Trophoblast cell (in vitro differentiated cells and primary cell): ENCODE results near the gene SH3BGR.
A peak's percentile ranks its signal among the peaks of the same experiment; 100 is the strongest.
"Not testable (repeated sequence)": the region's sequence is repeated elsewhere in the genome, so short reads cannot be mapped to it uniquely, and the experiment has no call there.

Experiments
- DNase-seq, 2 donors: peaks; one replicate each; pipeline ENCODE4 v3.0.0-alpha.2; 2016
- H2AFZ ChIP-seq: 2 replicates; pipeline ENCODE4 v1.6.1; 2013; ENCODE audit warnings: low read length, moderate library complexity, mild to moderate bottlenecking; ENCODE audit not compliant: insufficient read depth, poor library complexity
- H2AK5ac ChIP-seq: 2 replicates; pipeline ENCODE4 v1.6.1; 2013; ENCODE audit warnings: mild to moderate bottlenecking, low read length
- H2BK120ac ChIP-seq: 2 replicates; pipeline ENCODE4 v1.6.1; 2013; ENCODE audit warnings: low read length, mild to moderate bottlenecking, moderate library complexity; ENCODE audit not compliant: insufficient read depth, poor library complexity
- H2BK12ac ChIP-seq: 2 replicates; pipeline ENCODE4 v1.6.1; 2013; ENCODE audit warnings: mild to moderate bottlenecking, low read length, moderate library complexity
- H2BK5ac ChIP-seq: 2 replicates; pipeline ENCODE4 v1.6.1; 2013; ENCODE audit warnings: low read length, low read depth, moderate library complexity, mild to moderate bottlenecking; ENCODE audit not compliant: poor library complexity
- H3K14ac ChIP-seq: 2 replicates; pipeline ENCODE4 v1.6.1; 2013; ENCODE audit warnings: mild to moderate bottlenecking, low read length
- H3K18ac ChIP-seq: 2 replicates; pipeline ENCODE4 v1.6.1; 2013; ENCODE audit warnings: mild to moderate bottlenecking, low read length
- H3K23ac ChIP-seq: 2 replicates; pipeline ENCODE4 v1.6.1; 2013; ENCODE audit warnings: low read length
- H3K27ac ChIP-seq: 2 replicates; pipeline ENCODE4 v1.5.1; 2013; ENCODE audit warnings: low read depth, mild to moderate bottlenecking, inconsistent platforms, low read length, moderate library complexity
- H3K27me3 ChIP-seq: 2 replicates; pipeline ENCODE4 v1.6.1; 2013; ENCODE audit warnings: inconsistent platforms, mild to moderate bottlenecking, low read length, moderate library complexity; ENCODE audit not compliant: insufficient read depth
- H3K36me3 ChIP-seq, 2 experiments: 1 replicate in 1 of 2; 2 replicates in 1 of 2; pipeline ENCODE4 v1.6.1; 2013; ENCODE audit warnings: low read length in 2 of 2, mild to moderate bottlenecking in 2 of 2, moderate library complexity in 1 of 2; ENCODE audit not compliant: insufficient read depth in 2 of 2, control insufficient read depth in 1 of 2
- H3K4ac ChIP-seq: 2 replicates; pipeline ENCODE4 v1.6.1; 2013; ENCODE audit warnings: low read depth, mild to moderate bottlenecking, low read length, moderate library complexity
- H3K4me1 ChIP-seq, 2 experiments: 1 replicate in 1 of 2; 2 replicates in 1 of 2; pipeline ENCODE4 v1.6.1; 2013; ENCODE audit warnings: low read length in 2 of 2, mild to moderate bottlenecking in 2 of 2, moderate library complexity in 1 of 2; ENCODE audit not compliant: insufficient read depth in 2 of 2, control insufficient read depth in 1 of 2
- H3K4me2 ChIP-seq: 2 replicates; pipeline ENCODE4 v1.6.1; 2013; ENCODE audit warnings: inconsistent platforms, mild to moderate bottlenecking, low read length, moderate library complexity
- H3K4me3 ChIP-seq: 2 replicates; pipeline ENCODE4 v1.5.1; 2013; ENCODE audit warnings: mild to moderate bottlenecking, low read depth, low read length, inconsistent platforms
- H3K79me1 ChIP-seq: one replicate; pipeline ENCODE4 v1.6.1; 2013; ENCODE audit warnings: low read length
- H3K79me2 ChIP-seq: 2 replicates; pipeline ENCODE4 v1.6.1; 2013; ENCODE audit warnings: low read length, mild to moderate bottlenecking; ENCODE audit not compliant: control insufficient read depth, insufficient read depth, poor library complexity
- H3K9ac ChIP-seq: 2 replicates; pipeline ENCODE4 v1.6.1; 2013; ENCODE audit warnings: mild to moderate bottlenecking, low read length
- H3K9me3 ChIP-seq: 2 replicates; pipeline ENCODE4 v1.6.1; 2013; ENCODE audit warnings: low read depth, mild to moderate bottlenecking, control low read depth, inconsistent platforms, low read length; ENCODE audit not compliant: insufficient read depth
- H4K12ac ChIP-seq: 2 replicates; pipeline ENCODE4 v1.6.1; 2013; ENCODE audit warnings: low read depth, mild to moderate bottlenecking, low read length, moderate library complexity
- H4K8ac ChIP-seq: 2 replicates; pipeline ENCODE4 v1.6.1; 2013; ENCODE audit warnings: low read depth, mild to moderate bottlenecking, low read length, moderate library complexity
- H4K91ac ChIP-seq: one replicate; pipeline ENCODE4 v1.6.1; 2013; ENCODE audit warnings: low read depth, mild to moderate bottlenecking, low read length, moderate library complexity
- WGBS: extraction: QIAGEN DNeasy Blood & Tissue Kit; methylation state at CpG from one replicate; pipeline ENCODE4 v1.1.7; 2013; ENCODE audit warnings: missing lambda C conversion rate; ENCODE audit not compliant: insufficient read length, insufficient coverage; ENCODE audit errors: extremely low coverage; 5-methylcytosine and 5-hydroxymethylcytosine counted together

SH3BGR gene

DNA sequence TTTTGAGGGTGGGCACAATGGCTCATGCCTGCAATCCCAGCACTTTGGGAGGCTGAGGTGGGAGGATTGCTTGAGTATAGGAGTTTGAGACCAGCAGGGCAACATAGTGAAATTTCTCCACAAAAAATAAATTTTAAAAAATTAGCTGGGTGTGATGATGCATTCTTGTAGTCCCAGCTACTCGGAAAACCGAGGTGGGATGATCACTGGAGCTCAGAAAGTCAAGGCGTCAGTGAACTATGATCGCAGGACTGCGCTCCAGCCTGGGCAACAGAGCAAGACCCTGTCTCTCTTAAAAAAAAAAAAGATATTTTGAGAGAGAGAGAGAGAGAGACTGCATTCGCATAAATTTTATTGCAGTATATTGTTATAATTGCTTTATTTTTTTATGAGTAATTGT lies 85.1 kb downstream of the SH3BGR start:
- no peak overlapping the region for H3K27ac ChIP-seq
- H2BK120ac ChIP-seq, result no peak overlapping the region
- no peak overlapping the region for H3K9ac ChIP-seq
- H3K36me3 ChIP-seq, result no peaks in the 10 kb centered on the region
- no peak overlapping the region for H4K12ac ChIP-seq
- no peak overlapping the region for H4K91ac ChIP-seq
- no peak overlapping the region for H4K8ac ChIP-seq
- H3K27me3 ChIP-seq, result no peaks in the 10 kb centered on the region
- H3K4me3 ChIP-seq, result no peak overlapping the region
- no peak overlapping the region for H3K14ac ChIP-seq
- H3K79me1 ChIP-seq, result no peaks in the 10 kb centered on the region
- no CpG with 5 or more reads among the region's 6 CpGs for WGBS
- no peak overlapping the region for H3K18ac ChIP-seq
- H3K9me3 ChIP-seq, result peaks cover 4% of the 10 kb centered on the region
- no peak overlapping the region for H3K23ac ChIP-seq
- no peak overlapping the region for H3K4ac ChIP-seq
- H2AFZ ChIP-seq, result no peak overlapping the region
- DNase-seq, result no peak
- H2BK5ac ChIP-seq, result no peak overlapping the region
- H2BK12ac ChIP-seq, result no peak overlapping the region
- H3K4me2 ChIP-seq, result no peak overlapping the region
- H3K79me2 ChIP-seq, result no peaks in the 10 kb centered on the region
- H2AK5ac ChIP-seq, result no peak overlapping the region
- H3K4me1 ChIP-seq, result no peaks in the 10 kb centered on the region

DNA sequence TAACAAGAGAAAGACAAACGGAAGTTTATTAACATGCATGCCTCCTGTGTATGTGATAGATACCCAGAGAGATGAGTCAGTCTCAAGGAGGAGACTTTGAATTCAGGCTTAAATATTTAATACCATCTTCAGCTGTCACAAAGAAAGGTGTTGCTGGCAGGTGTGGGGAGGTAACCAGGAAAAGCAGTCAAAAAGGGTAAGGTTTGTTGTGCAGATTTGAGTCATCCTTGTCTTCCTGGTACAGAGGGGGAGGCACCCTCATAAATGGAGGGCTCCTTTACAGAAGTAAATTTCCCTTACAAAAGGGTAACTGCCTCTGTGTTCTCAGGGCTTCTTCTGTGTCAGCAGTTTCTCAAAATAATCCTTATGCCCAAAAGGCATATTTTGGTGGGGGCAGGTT lies 85.8 kb downstream of the SH3BGR start:
- no peak overlapping the region for H3K14ac ChIP-seq

DNA sequence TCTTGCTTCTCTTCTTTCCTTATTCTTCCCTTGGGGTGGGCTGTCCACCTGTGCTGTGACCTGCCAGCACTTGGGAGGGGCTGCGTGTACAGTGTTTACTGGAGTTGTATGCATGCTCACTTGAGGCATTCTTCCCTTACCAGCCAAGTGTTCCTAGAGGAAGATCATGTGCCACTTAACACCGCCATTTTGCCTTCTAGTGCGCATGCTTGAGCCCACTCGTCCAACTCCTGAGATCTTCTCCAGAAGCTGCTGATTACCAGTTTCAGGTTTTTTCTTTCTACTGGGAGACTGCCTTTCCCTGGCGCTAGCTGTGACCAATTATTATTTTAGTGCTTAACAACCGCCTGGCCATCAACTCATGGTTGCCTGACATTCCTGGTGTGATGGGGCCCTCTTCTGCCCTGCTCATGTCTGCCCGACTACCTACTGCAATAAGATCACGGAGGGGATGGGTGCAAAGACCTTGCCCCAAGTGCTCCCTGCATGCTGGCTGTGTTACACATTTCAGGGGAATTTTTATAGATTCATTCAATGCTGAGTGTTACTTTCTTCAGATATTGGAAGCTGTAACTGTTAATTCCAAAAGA lies 86.8 kb downstream of the SH3BGR start:
- Histone ChIP-seq H2AFZ (no peak overlapping the region), H4K8ac (no peak overlapping the region), H3K27ac (no peak overlapping the region), H3K36me3 (no peaks in the 10 kb centered on the region), H3K9me3 (peaks cover 4% of the 10 kb centered on the region), H2BK120ac (no peak overlapping the region), H3K9ac (no peak overlapping the region), H3K18ac (no peak overlapping the region), H3K4ac (no peak overlapping the region), H2BK12ac (no peak overlapping the region), H3K23ac (no peak overlapping the region), H3K79me2 (no peaks in the 10 kb centered on the region), H3K4me2 (no peak overlapping the region), H4K91ac (no peak overlapping the region), H2BK5ac (no peak overlapping the region), H4K12ac (no peak overlapping the region), H3K27me3 (no peaks in the 10 kb centered on the region), H3K79me1 (no peaks in the 10 kb centered on the region), H3K4me3 (no peak overlapping the region), H3K14ac (no peak overlapping the region), H2AK5ac (no peak overlapping the region), H3K4me1 (no peaks in the 10 kb centered on the region)
- DNase-seq, result no peak
- WGBS, result no CpG with 5 or more reads among the region's 8 CpGs

More for the DNA sequence above, 85.8 kb downstream of the SH3BGR start:
- H3K18ac ChIP-seq, result no peak overlapping the region
- H3K27ac ChIP-seq, result no peak overlapping the region
- H2BK5ac ChIP-seq, result no peak overlapping the region
- no peak overlapping the region for H4K8ac ChIP-seq
- H4K12ac ChIP-seq, result no peak overlapping the region
- no peaks in the 10 kb centered on the region for H3K27me3 ChIP-seq
- no peak overlapping the region for H3K9ac ChIP-seq
- H3K4me1 ChIP-seq, result no peaks in the 10 kb centered on the region
- no peaks in the 10 kb centered on the region for H3K79me2 ChIP-seq
- no peak overlapping the region for H2BK120ac ChIP-seq
- H2AK5ac ChIP-seq, result no peak overlapping the region
- H3K36me3 ChIP-seq, result no peaks in the 10 kb centered on the region
- no peak overlapping the region for H3K4me2 ChIP-seq
- H4K91ac ChIP-seq, result no peak overlapping the region
- H2AFZ ChIP-seq, result no peak overlapping the region
- H3K9me3 ChIP-seq, result peaks cover 4% of the 10 kb centered on the region
- no CpG with 5 or more reads among the region's 1 CpG for WGBS
- no peak overlapping the region for H3K4ac ChIP-seq
- H3K23ac ChIP-seq, result no peak overlapping the region
- H3K79me1 ChIP-seq, result no peaks in the 10 kb centered on the region
- no peak overlapping the region for H2BK12ac ChIP-seq
- no peak for DNase-seq
- H3K4me3 ChIP-seq, result no peak overlapping the region

DNA sequence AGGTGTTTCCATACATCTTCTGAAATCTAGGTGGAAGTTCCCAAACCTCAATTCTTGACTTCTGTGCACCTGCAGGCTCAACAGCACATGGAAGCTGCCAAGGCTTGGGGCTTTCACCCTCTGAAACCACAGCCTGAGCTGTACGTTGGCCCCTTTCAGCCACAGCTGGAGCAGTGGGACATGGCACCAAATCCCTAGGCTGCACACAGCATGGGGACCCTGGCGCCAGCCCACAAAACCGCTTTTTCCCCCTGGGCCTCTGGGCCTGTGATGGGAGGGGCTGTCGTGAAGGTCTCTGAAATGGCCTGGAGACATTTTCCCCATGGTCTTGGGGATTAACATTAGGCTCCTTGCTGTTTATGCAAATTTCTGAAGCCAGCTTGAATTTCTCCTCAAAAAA lies 88.6 kb downstream of the SH3BGR start:
- H2AFZ ChIP-seq, H3K79me1 ChIP-seq, H3K36me3 ChIP-seq, H3K18ac ChIP-seq, H3K4ac ChIP-seq, H4K91ac ChIP-seq, H3K4me2 ChIP-seq, H3K23ac ChIP-seq, H2BK120ac ChIP-seq, H3K4me1 ChIP-seq, H4K12ac ChIP-seq, H3K27ac ChIP-seq, H2AK5ac ChIP-seq, H2BK12ac ChIP-seq, H3K9me3 ChIP-seq, H3K4me3 ChIP-seq, H4K8ac ChIP-seq, H3K14ac ChIP-seq, DNase-seq, H2BK5ac ChIP-seq, H3K79me2 ChIP-seq, H3K27me3 ChIP-seq: not testable (repeated sequence)
- WGBS, result no CpG with 5 or more reads among the region's 4 CpGs
- H3K9ac ChIP-seq, result peak overlapping the region; percentile 53
